PC-9 (cell line): ENCODE results near the gene ERMARD. TPM values are rescaled to one million over a fixed set of nuclear protein-coding genes. Genes with fewer than 3 reads are reported as not detected.

Experiments used
- BruUV-seq: library from RNA; stranded (reverse); fragments of 400-500 nt; replicated peaks from 2 replicates; lab custom pipeline; 2021; lab: Mats Ljungman, UMichigan
- CTCF ChIA-PET: fragments of 300-600 bp; sonication (Branson Sonifier 250); formaldehyde crosslinking; loops from one replicate; lab custom pipeline; 2022; ENCODE audit warnings: antibody characterized with exemption; lab: Charles Lee
- POLR2A ChIA-PET: fragments of 300-600 bp; sonication (Branson Sonifier 250); formaldehyde crosslinking; loops from one replicate; lab custom pipeline; 2022; ENCODE audit warnings: antibody characterized with exemption; ENCODE audit not compliant: unreplicated experiment; lab: Charles Lee
- DNase-seq, 2 experiments: peaks; one replicate each; pipeline versions ENCODE4 v3.0.0 to v3.0.0-alpha.2; 2015 to 2022; ENCODE audit warnings: mixed read lengths in 1 of 2
- H2AFZ ChIP-seq: fragments of 200-600 bp; sonication (generic); 2 replicates; pipeline ENCODE4 v1.8.1; 2017; ENCODE audit warnings: antibody characterized with exemption
- H3F3A ChIP-seq: fragments of 200-600 bp; sonication (generic); 2 replicates; pipeline ENCODE4 v1.8.1; 2017; ENCODE audit warnings: antibody characterized with exemption, mild to moderate bottlenecking, low read depth; ENCODE audit not compliant: insufficient read depth
- H3K27ac ChIP-seq: fragments of 200-600 bp; sonication (generic); 2 replicates; pipeline ENCODE4 v1.6.1; 2016; ENCODE audit warnings: mixed run types
- H3K27me3 ChIP-seq: fragments of 200-600 bp; sonication (generic); 2 replicates; pipeline ENCODE4 v1.6.1; 2016; ENCODE audit warnings: low read depth, mixed run types; ENCODE audit not compliant: insufficient read depth
- H3K36me3 ChIP-seq: fragments of 200-600 bp; sonication (generic); 2 replicates; pipeline ENCODE4 v1.6.1; 2016; ENCODE audit warnings: low read depth, mixed run types
- H3K4me1 ChIP-seq: fragments of 200-600 bp; sonication (generic); replicated peaks from 2 replicates; pipeline ENCODE4 v1.6.1; 2016; ENCODE audit warnings: mixed run types; ENCODE audit not compliant: insufficient read depth
- H3K4me2 ChIP-seq: fragments of 200-600 bp; sonication (generic); 2 replicates; pipeline ENCODE4 v1.6.1; 2017; ENCODE audit warnings: mixed run types
- H3K4me3 ChIP-seq: fragments of 200-600 bp; sonication (generic); 2 replicates; pipeline ENCODE4 v1.6.1; 2016; ENCODE audit warnings: mixed run types
- H3K79me2 ChIP-seq: fragments of 200-600 bp; sonication (generic); 2 replicates; pipeline ENCODE4 v1.6.1; 2017; ENCODE audit warnings: low read depth, mixed run types
- H3K9me2 ChIP-seq: fragments of 200-600 bp; sonication (generic); 2 replicates; pipeline ENCODE4 v1.8.1; 2017; ENCODE audit warnings: mild to moderate bottlenecking; ENCODE audit not compliant: insufficient read depth
- H3K9me3 ChIP-seq: fragments of 200-600 bp; sonication (generic); 2 replicates; pipeline ENCODE4 v1.8.1; 2016; ENCODE audit warnings: low read depth; ENCODE audit not compliant: insufficient read depth
- H4K20me1 ChIP-seq: fragments of 200-600 bp; sonication (generic); 2 replicates; pipeline ENCODE4 v1.8.1; 2017; ENCODE audit not compliant: insufficient read depth
- EZH2 ChIP-seq: fragments of 200-600 bp; sonication (generic); IDR thresholded peaks from 2 replicates; pipeline ENCODE4 v1.8.0; 2017; ENCODE audit warnings: antibody characterized with exemption, low read depth
- intact Hi-C: fragments of 100-400 bp; cut with micrococcal nuclease; formaldehyde crosslinking; loops from one replicate; pipeline ENCODE4 v1.10.0; 2022; ENCODE audit not compliant: unreplicated experiment
- total RNA-seq: library from RNA; stranded (reverse); gene quantifications from 2 replicates; pipeline ENCODE4 v1.2.3, GENCODE V29; 2021
- TF ChIP-seq, protein P1 (sequence below): fragments of 200-600 bp; sonication (generic); conservative IDR thresholded peaks from 2 replicates; pipeline ENCODE4 v1.6.1; 2017; ENCODE audit warnings: mixed run types, antibody characterized with exemption, mild to moderate bottlenecking, moderate library complexity

ERMARD gene
- total RNA-seq, 1 experiment from 2014 or later = 19.3 TPM

- Histone ChIP-seq H3K4me1 (no peaks in the 10 kb centered on the region), H3K36me3 (peaks cover 10% of the 10 kb centered on the region; the same call in 1 of the 2 replicates), H2AFZ (no peak overlapping the region), H3K4me3 (no peak overlapping the region), H3K9me3 (no peaks in the 10 kb centered on the region), H3K9me2 (no peaks in the 10 kb centered on the region), H3K27ac (no peak overlapping the region), H4K20me1 (no peaks in the 10 kb centered on the region), H3F3A (no peaks in the 10 kb centered on the region), H3K4me2 (no peak overlapping the region), H3K27me3 (no peaks in the 10 kb centered on the region), H3K79me2 (peaks cover 9% of the 10 kb centered on the region; the same call in 1 of the 2 replicates)
- ChIA-PET POLR2A (interaction anchor here (0.6 kb wide), 1 partner anchor 8 kb away, joined by 8 read pairs; no protein-coding TSS in a partner anchor), CTCF (no interaction called here)
- BruUV-seq = no TSS peak
- intact Hi-C loops = no loop called here
- TF ChIP-seq, protein P1, sequence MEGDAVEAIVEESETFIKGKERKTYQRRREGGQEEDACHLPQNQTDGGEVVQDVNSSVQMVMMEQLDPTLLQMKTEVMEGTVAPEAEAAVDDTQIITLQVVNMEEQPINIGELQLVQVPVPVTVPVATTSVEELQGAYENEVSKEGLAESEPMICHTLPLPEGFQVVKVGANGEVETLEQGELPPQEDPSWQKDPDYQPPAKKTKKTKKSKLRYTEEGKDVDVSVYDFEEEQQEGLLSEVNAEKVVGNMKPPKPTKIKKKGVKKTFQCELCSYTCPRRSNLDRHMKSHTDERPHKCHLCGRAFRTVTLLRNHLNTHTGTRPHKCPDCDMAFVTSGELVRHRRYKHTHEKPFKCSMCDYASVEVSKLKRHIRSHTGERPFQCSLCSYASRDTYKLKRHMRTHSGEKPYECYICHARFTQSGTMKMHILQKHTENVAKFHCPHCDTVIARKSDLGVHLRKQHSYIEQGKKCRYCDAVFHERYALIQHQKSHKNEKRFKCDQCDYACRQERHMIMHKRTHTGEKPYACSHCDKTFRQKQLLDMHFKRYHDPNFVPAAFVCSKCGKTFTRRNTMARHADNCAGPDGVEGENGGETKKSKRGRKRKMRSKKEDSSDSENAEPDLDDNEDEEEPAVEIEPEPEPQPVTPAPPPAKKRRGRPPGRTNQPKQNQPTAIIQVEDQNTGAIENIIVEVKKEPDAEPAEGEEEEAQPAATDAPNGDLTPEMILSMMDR = no peak
- TF ChIP-seq EZH2 = no peak
- DNase-seq = no peak
Observed at GRCh38 chr6:169714178-169714577, 37.2 kb upstream of the ERMARD start.

- no peak for DNase-seq
- no peak overlapping the region for H2AFZ ChIP-seq
- no peak overlapping the region for H3K4me3 ChIP-seq
- peaks cover 13% of the 10 kb centered on the region; the same call in 1 of the 2 replicates for H3K79me2 ChIP-seq
- no peaks in the 10 kb centered on the region for H3K9me2 ChIP-seq
- ChIA-PET POLR2A (interaction anchor here (0.6 kb wide), 1 partner anchor 9 kb away, joined by 8 read pairs; no protein-coding TSS in a partner anchor), CTCF (no interaction called here)
- H3K27ac ChIP-seq = no peak overlapping the region
- intact Hi-C loops = no loop called here
- TF ChIP-seq, protein P1 = no peak
- no peak for TF ChIP-seq EZH2
- H3K9me3 ChIP-seq = no peaks in the 10 kb centered on the region
- H4K20me1 ChIP-seq = no peaks in the 10 kb centered on the region
- no peaks in the 10 kb centered on the region for H3K4me1 ChIP-seq
- peaks cover 10% of the 10 kb centered on the region; the same call in 1 of the 2 replicates for H3K36me3 ChIP-seq
- no peak overlapping the region for H3K4me2 ChIP-seq
- no peaks in the 10 kb centered on the region for H3K27me3 ChIP-seq
- BruUV-seq = no TSS peak
- H3F3A ChIP-seq = no peaks in the 10 kb centered on the region
Observed at GRCh38 chr6:169714595-169714994, 36.8 kb upstream of the ERMARD start.

GRCh38 chr6:169719117-169719516, 32.3 kb upstream of the ERMARD start:
- intact Hi-C loops = no loop called here
- no peak overlapping the region for H3K27ac ChIP-seq

More at GRCh38 chr6:169719117-169719516, 32.3 kb upstream of the ERMARD start:
- H3K4me3 ChIP-seq = no peak overlapping the region
- peaks cover 48% of the 10 kb centered on the region for H3K79me2 ChIP-seq
- no peak overlapping the region for H2AFZ ChIP-seq
- H3K4me2 ChIP-seq = no peak overlapping the region
- H3K36me3 ChIP-seq = peaks cover 14% of the 10 kb centered on the region; the same call in 1 of the 2 replicates
- no peak for TF ChIP-seq EZH2
- TF ChIP-seq, protein P1 = no peak
- ChIA-PET POLR2A (no interaction called here), CTCF (no interaction called here)
- peaks cover 11% of the 10 kb centered on the region for H4K20me1 ChIP-seq
- H3K9me2 ChIP-seq = no peaks in the 10 kb centered on the region
- H3F3A ChIP-seq = peaks cover 14% of the 10 kb centered on the region; the same call in 1 of the 2 replicates
- no peak for DNase-seq
- no peaks in the 10 kb centered on the region for H3K27me3 ChIP-seq
- BruUV-seq = no TSS peak
- H3K4me1 ChIP-seq = peaks cover 26% of the 10 kb centered on the region
- H3K9me3 ChIP-seq = no peaks in the 10 kb centered on the region
